HEK293 (cell line): ENCODE data around the gene LYST.

Source experiments
- BCL11A ChIP-seq: fragments of 450-650 bp; formaldehyde crosslinking; IDR thresholded peaks from 2 replicates; pipeline ENCODE4 v1.5.1; 2016; ENCODE audit warnings: low read depth, missing biosample characterization, missing genetic modification characterization
- CTCF ChIP-seq: fragments of 450-650 bp; formaldehyde crosslinking; IDR thresholded peaks from 2 replicates; pipeline ENCODE4 v1.5.1; 2016; ENCODE audit warnings: missing biosample characterization, missing genetic modification characterization
- ELK4 ChIP-seq: IDR thresholded peaks from 2 replicates; pipeline ENCODE4 v1.6.1; 2011; ENCODE audit warnings: mild to moderate bottlenecking, low read depth, low read length, borderline replicate concordance
- GLI4 ChIP-seq: fragments of 450-650 bp; formaldehyde crosslinking; IDR thresholded peaks from 2 replicates; pipeline ENCODE4 v1.5.1; 2016; ENCODE audit warnings: missing biosample characterization, missing genetic modification characterization
- KLF1 ChIP-seq: fragments of 450-650 bp; formaldehyde crosslinking; IDR thresholded peaks from 2 replicates; pipeline ENCODE4 v1.5.1; 2016; ENCODE audit warnings: missing biosample characterization, missing genetic modification characterization
- MZF1 ChIP-seq: fragments of 450-650 bp; formaldehyde crosslinking; IDR thresholded peaks from 2 replicates; pipeline ENCODE4 v1.5.1; 2017; ENCODE audit warnings: missing biosample characterization, missing genetic modification characterization, borderline replicate concordance
- REST ChIP-seq: fragments of 450-650 bp; formaldehyde crosslinking; IDR thresholded peaks from 2 replicates; pipeline ENCODE4 v1.5.1; 2016; ENCODE audit warnings: missing biosample characterization, missing genetic modification characterization
- ZNF19 ChIP-seq: fragments of 450-650 bp; formaldehyde crosslinking; IDR thresholded peaks from 2 replicates; pipeline ENCODE4; 2016; ENCODE audit warnings: missing biosample characterization, missing genetic modification characterization, low read depth
- ZNF423 ChIP-seq: fragments of 450-650 bp; formaldehyde crosslinking; IDR thresholded peaks from 2 replicates; pipeline ENCODE4 v1.5.1; 2016; ENCODE audit warnings: missing biosample characterization, missing genetic modification characterization
- ZNF521 ChIP-seq: fragments of 450-650 bp; formaldehyde crosslinking; IDR thresholded peaks from 2 replicates; pipeline ENCODE4 v1.5.1; 2017; ENCODE audit warnings: missing biosample characterization, mild to moderate bottlenecking, missing genetic modification characterization

- no peak for TF ChIP-seq MZF1 (tag by site-specific recombination)
- TF ChIP-seq ZNF423 (tag by site-specific recombination) = no peak
- no peak for TF ChIP-seq CTCF (tag by site-specific recombination)
- no peak for TF ChIP-seq GLI4 (tag by site-specific recombination)
- no peak for TF ChIP-seq REST (tag by site-specific recombination)
- no peak for TF ChIP-seq BCL11A (tag by site-specific recombination)
- TF ChIP-seq ZNF521 (tag by site-specific recombination) = no peak
- no peak for TF ChIP-seq KLF1 (tag by site-specific recombination)
- TF ChIP-seq ELK4 = no peak
- no peak for TF ChIP-seq ZNF19 (tag by site-specific recombination)
Measured at GRCh38 chr1:235714205-235714897, 152.4 kb downstream of the LYST start.
